Measurements from ENCODE around the gene RUNDC3A. TPM values are rescaled to one million over a fixed set of nuclear protein-coding genes. Genes with fewer than 3 reads are reported as not detected.

The RUNDC3A gene
- total and polyA plus RNA-seq, 2 of the 8 experiments (the other 6 are each of a cell fraction or from before 2014, with no cell fraction given), result 6.4 to 13.8 TPM

DNA sequence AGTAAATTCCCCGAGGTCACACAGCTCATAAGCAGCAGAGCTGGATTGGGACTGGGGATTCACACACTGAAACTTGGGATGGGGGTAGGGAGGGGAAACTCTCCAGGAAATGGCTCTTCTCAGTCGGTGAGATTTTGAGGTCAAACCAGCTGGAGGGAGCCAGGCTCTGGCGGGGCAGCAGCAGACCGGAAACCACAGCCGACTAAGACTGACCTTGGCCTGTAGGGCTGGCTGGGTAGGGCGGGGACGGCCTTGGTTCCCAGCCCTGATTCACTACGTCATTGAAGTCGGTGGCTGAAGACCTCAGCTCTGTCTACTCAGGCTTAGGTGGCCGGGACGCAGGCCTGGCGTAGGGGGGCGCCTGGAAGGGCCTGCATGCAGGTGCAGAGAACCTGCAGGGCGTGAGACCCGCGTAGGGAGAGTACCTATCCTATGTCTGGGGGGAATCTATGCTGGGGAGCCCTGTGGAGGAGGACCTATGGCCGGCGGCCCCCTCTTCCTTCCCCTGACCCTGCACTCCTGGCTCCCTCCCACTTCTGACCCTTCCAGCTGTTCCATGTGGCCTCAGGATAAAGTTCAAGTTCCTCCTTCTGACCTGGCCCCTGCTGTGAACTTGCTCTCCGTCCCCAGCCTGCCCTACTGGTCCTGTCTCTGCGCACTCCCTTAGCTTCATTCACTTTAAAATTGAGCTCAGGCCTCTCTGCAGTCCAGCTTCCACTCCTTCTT, 28.6 kb upstream of the RUNDC3A start (continued):
- TF ChIP-seq RNF2 (IDR thresholded peaks at IDR 0.05; ENCODE audit: borderline replicate concordance, low read depth, low read length, missing control alignments, poor library complexity, severe bottlenecking) (no peak), TAF7 (optimal IDR thresholded peaks at IDR 0.05; ENCODE audit: borderline replicate concordance, low read depth, low read length) (no peak), SP2 (IDR thresholded peaks at IDR 0.05; ENCODE audit: low read length) (no peak), ASH2L (IDR thresholded peaks at IDR 0.05; ENCODE audit: low read length) (no peak), TBP (IDR thresholded peaks at IDR 0.05; ENCODE audit: low read depth, low read length) (peak; percentile 60; the same call in 1 of the 2 replicates), EZH2 (IDR thresholded peaks at IDR 0.05; ENCODE audit: low read depth, low read length, severe bottlenecking) (no peak), HDAC6 (IDR thresholded peaks at IDR 0.05; ENCODE audit: low read depth, low read length) (no peak), SP4 (IDR thresholded peaks at IDR 0.05; ENCODE audit: low read length) (no peak), HDAC2 (IDR thresholded peaks at IDR 0.05; ENCODE audit: borderline replicate concordance in 1 of 2, low read depth in 2 of 2, low read length in 2 of 2) (no peak)
- TF ChIP-seq, protein P1, sequence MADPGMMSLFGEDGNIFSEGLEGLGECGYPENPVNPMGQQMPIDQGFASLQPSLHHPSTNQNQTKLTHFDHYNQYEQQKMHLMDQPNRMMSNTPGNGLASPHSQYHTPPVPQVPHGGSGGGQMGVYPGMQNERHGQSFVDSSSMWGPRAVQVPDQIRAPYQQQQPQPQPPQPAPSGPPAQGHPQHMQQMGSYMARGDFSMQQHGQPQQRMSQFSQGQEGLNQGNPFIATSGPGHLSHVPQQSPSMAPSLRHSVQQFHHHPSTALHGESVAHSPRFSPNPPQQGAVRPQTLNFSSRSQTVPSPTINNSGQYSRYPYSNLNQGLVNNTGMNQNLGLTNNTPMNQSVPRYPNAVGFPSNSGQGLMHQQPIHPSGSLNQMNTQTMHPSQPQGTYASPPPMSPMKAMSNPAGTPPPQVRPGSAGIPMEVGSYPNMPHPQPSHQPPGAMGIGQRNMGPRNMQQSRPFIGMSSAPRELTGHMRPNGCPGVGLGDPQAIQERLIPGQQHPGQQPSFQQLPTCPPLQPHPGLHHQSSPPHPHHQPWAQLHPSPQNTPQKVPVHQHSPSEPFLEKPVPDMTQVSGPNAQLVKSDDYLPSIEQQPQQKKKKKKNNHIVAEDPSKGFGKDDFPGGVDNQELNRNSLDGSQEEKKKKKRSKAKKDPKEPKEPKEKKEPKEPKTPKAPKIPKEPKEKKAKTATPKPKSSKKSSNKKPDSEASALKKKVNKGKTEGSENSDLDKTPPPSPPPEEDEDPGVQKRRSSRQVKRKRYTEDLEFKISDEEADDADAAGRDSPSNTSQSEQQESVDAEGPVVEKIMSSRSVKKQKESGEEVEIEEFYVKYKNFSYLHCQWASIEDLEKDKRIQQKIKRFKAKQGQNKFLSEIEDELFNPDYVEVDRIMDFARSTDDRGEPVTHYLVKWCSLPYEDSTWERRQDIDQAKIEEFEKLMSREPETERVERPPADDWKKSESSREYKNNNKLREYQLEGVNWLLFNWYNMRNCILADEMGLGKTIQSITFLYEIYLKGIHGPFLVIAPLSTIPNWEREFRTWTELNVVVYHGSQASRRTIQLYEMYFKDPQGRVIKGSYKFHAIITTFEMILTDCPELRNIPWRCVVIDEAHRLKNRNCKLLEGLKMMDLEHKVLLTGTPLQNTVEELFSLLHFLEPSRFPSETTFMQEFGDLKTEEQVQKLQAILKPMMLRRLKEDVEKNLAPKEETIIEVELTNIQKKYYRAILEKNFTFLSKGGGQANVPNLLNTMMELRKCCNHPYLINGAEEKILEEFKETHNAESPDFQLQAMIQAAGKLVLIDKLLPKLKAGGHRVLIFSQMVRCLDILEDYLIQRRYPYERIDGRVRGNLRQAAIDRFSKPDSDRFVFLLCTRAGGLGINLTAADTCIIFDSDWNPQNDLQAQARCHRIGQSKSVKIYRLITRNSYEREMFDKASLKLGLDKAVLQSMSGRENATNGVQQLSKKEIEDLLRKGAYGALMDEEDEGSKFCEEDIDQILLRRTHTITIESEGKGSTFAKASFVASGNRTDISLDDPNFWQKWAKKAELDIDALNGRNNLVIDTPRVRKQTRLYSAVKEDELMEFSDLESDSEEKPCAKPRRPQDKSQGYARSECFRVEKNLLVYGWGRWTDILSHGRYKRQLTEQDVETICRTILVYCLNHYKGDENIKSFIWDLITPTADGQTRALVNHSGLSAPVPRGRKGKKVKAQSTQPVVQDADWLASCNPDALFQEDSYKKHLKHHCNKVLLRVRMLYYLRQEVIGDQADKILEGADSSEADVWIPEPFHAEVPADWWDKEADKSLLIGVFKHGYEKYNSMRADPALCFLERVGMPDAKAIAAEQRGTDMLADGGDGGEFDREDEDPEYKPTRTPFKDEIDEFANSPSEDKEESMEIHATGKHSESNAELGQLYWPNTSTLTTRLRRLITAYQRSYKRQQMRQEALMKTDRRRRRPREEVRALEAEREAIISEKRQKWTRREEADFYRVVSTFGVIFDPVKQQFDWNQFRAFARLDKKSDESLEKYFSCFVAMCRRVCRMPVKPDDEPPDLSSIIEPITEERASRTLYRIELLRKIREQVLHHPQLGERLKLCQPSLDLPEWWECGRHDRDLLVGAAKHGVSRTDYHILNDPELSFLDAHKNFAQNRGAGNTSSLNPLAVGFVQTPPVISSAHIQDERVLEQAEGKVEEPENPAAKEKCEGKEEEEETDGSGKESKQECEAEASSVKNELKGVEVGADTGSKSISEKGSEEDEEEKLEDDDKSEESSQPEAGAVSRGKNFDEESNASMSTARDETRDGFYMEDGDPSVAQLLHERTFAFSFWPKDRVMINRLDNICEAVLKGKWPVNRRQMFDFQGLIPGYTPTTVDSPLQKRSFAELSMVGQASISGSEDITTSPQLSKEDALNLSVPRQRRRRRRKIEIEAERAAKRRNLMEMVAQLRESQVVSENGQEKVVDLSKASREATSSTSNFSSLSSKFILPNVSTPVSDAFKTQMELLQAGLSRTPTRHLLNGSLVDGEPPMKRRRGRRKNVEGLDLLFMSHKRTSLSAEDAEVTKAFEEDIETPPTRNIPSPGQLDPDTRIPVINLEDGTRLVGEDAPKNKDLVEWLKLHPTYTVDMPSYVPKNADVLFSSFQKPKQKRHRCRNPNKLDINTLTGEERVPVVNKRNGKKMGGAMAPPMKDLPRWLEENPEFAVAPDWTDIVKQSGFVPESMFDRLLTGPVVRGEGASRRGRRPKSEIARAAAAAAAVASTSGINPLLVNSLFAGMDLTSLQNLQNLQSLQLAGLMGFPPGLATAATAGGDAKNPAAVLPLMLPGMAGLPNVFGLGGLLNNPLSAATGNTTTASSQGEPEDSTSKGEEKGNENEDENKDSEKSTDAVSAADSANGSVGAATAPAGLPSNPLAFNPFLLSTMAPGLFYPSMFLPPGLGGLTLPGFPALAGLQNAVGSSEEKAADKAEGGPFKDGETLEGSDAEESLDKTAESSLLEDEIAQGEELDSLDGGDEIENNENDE (IDR thresholded peaks at IDR 0.05; ENCODE audit: insufficient replicate concordance, low read length), result no peak
